Activated CD4-positive, alpha-beta T cell treated with anti-CD3 and anti-CD28 coated beads for 36 hours (primary cell): ENCODE results near the gene BASP1. TPM values are rescaled to one million over a fixed set of nuclear protein-coding genes. Genes with fewer than 3 reads are reported as not detected.
"Not testable (repeated sequence)": the region's sequence is repeated elsewhere in the genome, so short reads cannot be mapped to it uniquely, and the experiment has no call there.

Experiments used
- ATAC-seq: fragments of 200-7000 bp; cut with Tn5 transposase; one replicate; pipeline ENCODE4 v1.10.0; 2021; ENCODE audit warnings: mild to moderate bottlenecking, moderate library complexity
- CTCF ChIA-PET: fragments of 350-600 bp; sonication (Branson Sonifier 250); formaldehyde crosslinking; loops from one replicate; lab custom pipeline; 2021; ENCODE audit warnings: antibody characterized with exemption; lab: Charles Lee
- POLR2A ChIA-PET: fragments of 350-600 bp; sonication (Branson Sonifier 250); formaldehyde crosslinking; loops from one replicate; lab custom pipeline; 2021; ENCODE audit warnings: antibody characterized with exemption, inconsistent platforms; lab: Charles Lee
- DNase-seq: peaks from one replicate; pipeline ENCODE4 v3.0.0-alpha.2; 2020
- H3K27ac Mint-ChIP-seq: one replicate; pipeline ENCODE4 v1.8.0; 2021; ENCODE audit warnings: mixed read lengths
- H3K27me3 Mint-ChIP-seq: one replicate; pipeline ENCODE4 v1.8.0; 2021; ENCODE audit warnings: mixed read lengths
- H3K36me3 Mint-ChIP-seq: one replicate; pipeline ENCODE4 v1.8.0; 2021; ENCODE audit warnings: low read depth, mixed read lengths
- H3K4me1 Mint-ChIP-seq: one replicate; pipeline ENCODE4 v1.8.0; 2021; ENCODE audit warnings: mixed read lengths
- H3K4me3 Mint-ChIP-seq: one replicate; pipeline ENCODE4 v1.8.0; 2021; ENCODE audit warnings: mild to moderate bottlenecking, moderate library complexity, mixed read lengths
- H3K9me3 Mint-ChIP-seq: one replicate; pipeline ENCODE4 v1.8.0; 2021; ENCODE audit warnings: low read depth, mixed read lengths
- intact Hi-C, 2 experiments: fragments of 100-400 bp; cut with DNase I in 1 of 2; cut with micrococcal nuclease in 1 of 2; formaldehyde crosslinking; loops; one replicate each; pipeline versions ENCODE4 v1.14.2 to v1.15.1; 2022 to 2024; cut with DNase I, micrococcal nuclease
- total RNA-seq, 2 experiments: library from RNA; stranded (reverse); gene quantifications; one replicate each; pipeline ENCODE4 v1.2.3, GENCODE V29; 2021

BASP1 gene
- total RNA-seq, 2 experiments from 2014 or later, result 1.3 to 1.6 TPM

- H3K27me3 Mint-ChIP-seq, DNase-seq, intact Hi-C loops, H3K9me3 Mint-ChIP-seq, CTCF ChIA-PET, ATAC-seq, POLR2A ChIA-PET, H3K36me3 Mint-ChIP-seq, H3K4me3 Mint-ChIP-seq, H3K27ac Mint-ChIP-seq, H3K4me1 Mint-ChIP-seq: not testable (repeated sequence)
Observed at GRCh38 chr5:17311811-17312210, 94.4 kb downstream of the BASP1 start.

- Mint-ChIP-seq H3K4me1 (no peaks in the 10 kb centered on the region), H3K27ac (no peak overlapping the region), H3K36me3 (no peaks in the 10 kb centered on the region), H3K4me3 (no peak overlapping the region), H3K9me3 (peaks cover 1% of the 10 kb centered on the region), H3K27me3 (no peaks in the 10 kb centered on the region)
- intact Hi-C loops, result no loop called here
- ChIA-PET CTCF (no interaction called here), POLR2A (no interaction called here)
- DNase-seq (no peak), ATAC-seq (no peak)
Observed at GRCh38 chr5:17312358-17312757, 94.9 kb downstream of the BASP1 start.

GRCh38 chr5:17314907-17315471 is 97.6 kb downstream of the BASP1 start:
- H3K27ac Mint-ChIP-seq, result no peak overlapping the region
- H3K36me3 Mint-ChIP-seq, result no peaks in the 10 kb centered on the region
- CTCF ChIA-PET, result no interaction called here
- H3K9me3 Mint-ChIP-seq, result no peaks in the 10 kb centered on the region
- POLR2A ChIA-PET, result no interaction called here
- no peak overlapping the region for H3K4me3 Mint-ChIP-seq
- intact Hi-C loops, result no loop called here
- DNase-seq, result no peak
- H3K4me1 Mint-ChIP-seq, result no peaks in the 10 kb centered on the region
- ATAC-seq, result no peak
- no peaks in the 10 kb centered on the region for H3K27me3 Mint-ChIP-seq

- POLR2A ChIA-PET, result no interaction called here
- no peaks in the 10 kb centered on the region for H3K27me3 Mint-ChIP-seq
- no peak overlapping the region for H3K27ac Mint-ChIP-seq
- H3K9me3 Mint-ChIP-seq, result no peaks in the 10 kb centered on the region
- no peak for DNase-seq
- no peak overlapping the region for H3K4me3 Mint-ChIP-seq
- intact Hi-C loops, result no loop called here
- no peak for ATAC-seq
- H3K4me1 Mint-ChIP-seq, result no peaks in the 10 kb centered on the region
- no peaks in the 10 kb centered on the region for H3K36me3 Mint-ChIP-seq
- CTCF ChIA-PET, result no interaction called here
Observed at GRCh38 chr5:17315710-17316221, 98.3 kb downstream of the BASP1 start.

- Mint-ChIP-seq H3K4me3 (no peak overlapping the region), H3K27ac (no peak overlapping the region), H3K27me3 (no peaks in the 10 kb centered on the region), H3K36me3 (no peaks in the 10 kb centered on the region), H3K4me1 (no peaks in the 10 kb centered on the region), H3K9me3 (no peaks in the 10 kb centered on the region)
- no peak for ATAC-seq
- no peak for DNase-seq
- ChIA-PET CTCF (interaction anchor here (0.7 kb wide), 1 partner anchor 569 kb away, joined by 3 read pairs; no protein-coding TSS in a partner anchor), POLR2A (no interaction called here)
- intact Hi-C loops, result no loop called here
Observed at GRCh38 chr5:17316970-17317459, 99.6 kb downstream of the BASP1 start.

- no peak for DNase-seq
- Mint-ChIP-seq H3K27me3 (no peaks in the 10 kb centered on the region), H3K36me3 (no peaks in the 10 kb centered on the region), H3K4me3 (no peak overlapping the region), H3K27ac (no peak overlapping the region), H3K4me1 (no peaks in the 10 kb centered on the region), H3K9me3 (no peaks in the 10 kb centered on the region)
- ChIA-PET POLR2A (no interaction called here), CTCF (no interaction called here)
- no peak for ATAC-seq
- intact Hi-C loops, result no loop called here
Observed at GRCh38 chr5:17317473-17317872, 100.0 kb downstream of the BASP1 start.

GRCh38 chr5:17319095-17319494 is 101.7 kb downstream of the BASP1 start:
- CTCF ChIA-PET, ATAC-seq, H3K36me3 Mint-ChIP-seq, H3K27ac Mint-ChIP-seq, H3K4me3 Mint-ChIP-seq, H3K4me1 Mint-ChIP-seq, H3K9me3 Mint-ChIP-seq, DNase-seq, H3K27me3 Mint-ChIP-seq, POLR2A ChIA-PET, intact Hi-C loops: not testable (repeated sequence)

GRCh38 chr5:17325770-17326599 is 108.6 kb downstream of the BASP1 start:
- intact Hi-C loops, result no loop called here
- H3K27ac Mint-ChIP-seq, result no peak overlapping the region
- H3K4me1 Mint-ChIP-seq, result no peaks in the 10 kb centered on the region
- POLR2A ChIA-PET, result no interaction called here
- CTCF ChIA-PET, result interaction anchor here (0.6 kb wide), 1 partner anchor 64 kb away, joined by 3 read pairs; no protein-coding TSS in a partner anchor
- peaks cover 3% of the 10 kb centered on the region for H3K9me3 Mint-ChIP-seq
- H3K4me3 Mint-ChIP-seq, result no peak overlapping the region
- H3K27me3 Mint-ChIP-seq, result no peaks in the 10 kb centered on the region
- H3K36me3 Mint-ChIP-seq, result no peaks in the 10 kb centered on the region
- DNase-seq, result no peak
- no peak for ATAC-seq
